Vagina (tissue), 2 donors: ENCODE measurements around the gene TEDC1. TPM values are rescaled to one million over a fixed set of nuclear protein-coding genes. Genes with fewer than 3 reads are reported as not detected.

ENCODE experiments used
- DNase-seq, 2 donors: peaks; one replicate each; pipeline ENCODE4 v3.0.0-alpha.2; 2017; ENCODE audit errors: extremely low spot score in 2 of 2
- H3K27ac ChIP-seq: fragments of 200-600 bp; sonication (generic); one replicate; pipeline ENCODE4 v1.5.1; 2019
- H3K27me3 ChIP-seq: fragments of 200-600 bp; sonication (generic); one replicate; pipeline ENCODE4 v1.5.1; 2019
- H3K36me3 ChIP-seq, 2 donors: fragments of 200-600 bp; sonication (generic); one replicate each; pipeline ENCODE4 v1.5.1; 2017 to 2019
- H3K4me1 ChIP-seq: fragments of 200-600 bp; sonication (generic); one replicate; pipeline ENCODE4 v1.5.1; 2019
- H3K4me3 ChIP-seq, 2 donors: fragments of 200-600 bp; sonication (generic); 1 replicate in 1 of 2; 2 replicates in 1 of 2; pipeline ENCODE4 v1.5.1; 2016 to 2019
- H3K9me3 ChIP-seq: fragments of 200-600 bp; sonication (generic); one replicate; pipeline ENCODE4 v1.5.1; 2019
- CTCF ChIP-seq, 3 experiments: fragments of 450-650 bp in 2 of 3; fragments of 200-600 bp in 1 of 3; sonication (generic) in 1 of 3; IDR thresholded peaks; one replicate each; pipeline ENCODE4 v1.5.1; 2017 to 2019; ENCODE audit warnings: antibody characterized with exemption in 3 of 3, mild to moderate bottlenecking in 2 of 3, moderate library complexity in 2 of 3
- POLR2A ChIP-seq, 2 donors: fragments of 450-650 bp; IDR thresholded peaks; one replicate each; pipeline ENCODE4 v1.6.1; 2017; ENCODE audit warnings: antibody characterized with exemption in 2 of 2, mild to moderate bottlenecking in 2 of 2, moderate library complexity in 2 of 2
- POLR2AphosphoS5 ChIP-seq, 2 donors: sonication (generic); formaldehyde crosslinking; IDR thresholded peaks; one replicate each; pipeline ENCODE4 v1.9.0; 2017; ENCODE audit warnings: antibody characterized with exemption in 2 of 2, mild to moderate bottlenecking in 2 of 2, low read depth in 1 of 2; ENCODE audit not compliant: insufficient read depth in 1 of 2
- intact Hi-C: fragments of 100-400 bp; cut with DNase I; formaldehyde crosslinking; loops from one replicate; pipeline ENCODE4 v1.15.1; 2023
- total RNA-seq: library from RNA; depleted of rRNA; stranded (reverse); fragments of >200 nt; gene quantifications from one replicate; pipeline ENCODE4 v1.2.3, GENCODE V29; 2016

Gene TEDC1
- total RNA-seq, 1 donor from 2014 or later = 5.9 TPM

- Histone ChIP-seq H3K36me3 (no peaks in the 10 kb centered on the region), H3K4me3 (no peak overlapping the region), H3K4me1 (peaks cover 23% of the 10 kb centered on the region), H3K9me3 (no peaks in the 10 kb centered on the region), H3K27ac (no peak overlapping the region), H3K27me3 (no peaks in the 10 kb centered on the region)
- intact Hi-C loops = loop anchor here (10.0 kb wide), 1 partner anchor 279 kb away; no protein-coding TSS in a partner anchor
- DNase-seq = no peak
- TF ChIP-seq POLR2AphosphoS5 (IDR thresholded peaks at IDR 0.05; ENCODE audit: insufficient read depth in 1 of 2, low read depth in 1 of 2) (no peak), POLR2A (IDR thresholded peaks at IDR 0.05) (no peak), CTCF (IDR thresholded peaks at IDR 0.05) (no peak)
These were observed 3.0 kb downstream of the TEDC1 start for GRCh38 chr14:105493921-105494605.

DNA sequence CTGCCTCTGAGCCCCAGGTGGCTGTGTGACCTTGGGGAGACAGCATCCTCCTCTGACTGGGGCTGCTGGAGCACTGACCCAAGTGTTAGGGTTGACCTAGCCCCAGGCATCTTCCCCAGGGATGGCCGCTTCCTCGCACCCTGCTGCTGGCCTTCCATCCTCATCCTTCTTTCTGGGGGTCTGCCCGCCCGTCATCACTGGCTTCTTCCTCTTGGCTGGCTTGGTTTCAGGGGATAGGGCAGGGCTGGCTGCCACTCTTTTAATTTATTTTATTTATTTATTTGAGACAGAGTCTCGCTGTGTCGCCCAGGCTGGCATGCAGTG lies 3.5 kb downstream of the TEDC1 start:
- DNase-seq = no peak
- H3K4me3 ChIP-seq = no peak overlapping the region
- TF ChIP-seq CTCF (IDR thresholded peaks at IDR 0.05) (no peak), POLR2A (IDR thresholded peaks at IDR 0.05) (no peak), POLR2AphosphoS5 (IDR thresholded peaks at IDR 0.05; ENCODE audit: insufficient read depth in 1 of 2, low read depth in 1 of 2) (no peak)
- peaks cover 18% of the 10 kb centered on the region for H3K4me1 ChIP-seq
- intact Hi-C loops = loop anchor here (10.0 kb wide), 1 partner anchor 280 kb away; no protein-coding TSS in a partner anchor
- H3K27ac ChIP-seq = no peak overlapping the region
- H3K36me3 ChIP-seq = no peaks in the 10 kb centered on the region
- no peaks in the 10 kb centered on the region for H3K9me3 ChIP-seq
- no peaks in the 10 kb centered on the region for H3K27me3 ChIP-seq

GRCh38 chr14:105495101-105495989 lies 4.3 kb downstream of the TEDC1 start:
- DNase-seq = peak in 1 of 2 donors; percentile 79
- no peaks in the 10 kb centered on the region for H3K36me3 ChIP-seq
- H3K27me3 ChIP-seq = no peaks in the 10 kb centered on the region
- no peaks in the 10 kb centered on the region for H3K9me3 ChIP-seq
- H3K27ac ChIP-seq = no peak overlapping the region
- TF ChIP-seq POLR2A (IDR thresholded peaks at IDR 0.05) = no peak
- no peak for TF ChIP-seq POLR2AphosphoS5 (IDR thresholded peaks at IDR 0.05; ENCODE audit: insufficient read depth in 1 of 2, low read depth in 1 of 2)
- no peak for TF ChIP-seq CTCF (IDR thresholded peaks at IDR 0.05)
- intact Hi-C loops = loop anchor here (10.0 kb wide), 1 partner anchor 281 kb away; no protein-coding TSS in a partner anchor
- peaks cover 11% of the 10 kb centered on the region for H3K4me1 ChIP-seq
- no peak overlapping the region for H3K4me3 ChIP-seq

- H3K36me3 ChIP-seq = no peaks in the 10 kb centered on the region
- peaks cover 11% of the 10 kb centered on the region for H3K4me1 ChIP-seq
- no peak overlapping the region for H3K4me3 ChIP-seq
- intact Hi-C loops = loop anchor here (10.0 kb wide), 1 partner anchor 281 kb away; no protein-coding TSS in a partner anchor
- no peaks in the 10 kb centered on the region for H3K27me3 ChIP-seq
- no peak for DNase-seq
- H3K9me3 ChIP-seq = no peaks in the 10 kb centered on the region
- no peak overlapping the region for H3K27ac ChIP-seq
- no peak for TF ChIP-seq POLR2A (IDR thresholded peaks at IDR 0.05)
- no peak for TF ChIP-seq CTCF (IDR thresholded peaks at IDR 0.05)
- TF ChIP-seq POLR2AphosphoS5 (IDR thresholded peaks at IDR 0.05; ENCODE audit: insufficient read depth in 1 of 2, low read depth in 1 of 2) = no peak
These were observed 5.2 kb downstream of the TEDC1 start for GRCh38 chr14:105495990-105496830.
